WTC11 (cell line): ENCODE results near the gene CDK9. TPM values are rescaled to one million over a fixed set of nuclear protein-coding genes. Genes with fewer than 3 reads are reported as not detected.

Experiments used
- ATAC-seq: fragments of 200-7000 bp; cut with Tn5 transposase; 2 replicates; pipeline ENCODE4 v1.10.0; 2021; ENCODE audit warnings: mild to moderate bottlenecking, moderate library complexity
- CTCF ChIA-PET: fragments of 300-600 bp; sonication (Branson Sonifier 250); formaldehyde crosslinking; loops from one replicate; lab custom pipeline; 2021; ENCODE audit warnings: antibody characterized with exemption; lab: Charles Lee
- POLR2A ChIA-PET: fragments of 350-600 bp; sonication (Branson Sonifier 250); formaldehyde crosslinking; loops from one replicate; lab custom pipeline; 2021; ENCODE audit warnings: antibody characterized with exemption; lab: Charles Lee
- DNase-seq: peaks from one replicate; pipeline ENCODE4 v3.0.0; 2021; ENCODE audit warnings: low spot score
- H3K27ac Mint-ChIP-seq: 2 replicates; pipeline ENCODE4 v1.8.0; 2021; ENCODE audit warnings: mixed read lengths
- H3K27me3 Mint-ChIP-seq: 2 replicates; pipeline ENCODE4 v1.8.0; 2021; ENCODE audit warnings: low read depth, mild to moderate bottlenecking, moderate library complexity, mixed read lengths
- H3K36me3 Mint-ChIP-seq: 2 replicates; pipeline ENCODE4 v1.8.0; 2021; ENCODE audit warnings: mixed read lengths
- H3K4me1 Mint-ChIP-seq: 2 replicates; pipeline ENCODE4 v1.8.0; 2022; ENCODE audit warnings: mixed read lengths
- H3K4me3 Mint-ChIP-seq: 2 replicates; pipeline ENCODE4 v1.8.0; 2021; ENCODE audit warnings: mild to moderate bottlenecking, moderate library complexity, mixed read lengths
- H3K9me3 Mint-ChIP-seq: 2 replicates; pipeline ENCODE4 v1.8.0; 2021; ENCODE audit warnings: mixed read lengths
- GABPB1 ChIP-seq: sonication (generic); formaldehyde crosslinking; IDR thresholded peaks from 2 replicates; pipeline ENCODE4 v1.8.1; 2023; ENCODE audit warnings: mild to moderate bottlenecking, missing genetic modification reagents
- GRHL2 ChIP-seq: fragments of 250-450 bp; sonication (Bioruptor Pico); IDR thresholded peaks from 2 replicates; pipeline ENCODE4 v1.8.0; 2022; ENCODE audit warnings: mild to moderate bottlenecking, moderate library complexity; ENCODE audit not compliant: insufficient replicate concordance, severe bottlenecking
- JUN ChIP-seq: sonication (generic); formaldehyde crosslinking; IDR thresholded peaks from 2 replicates; pipeline ENCODE4 v1.8.0; 2023; ENCODE audit warnings: mild to moderate bottlenecking, missing genetic modification reagents
- MXD4 ChIP-seq: fragments of 250-450 bp; sonication (Bioruptor Pico); IDR thresholded peaks from 2 replicates; pipeline ENCODE4 v1.8.0; 2021; ENCODE audit warnings: mild to moderate bottlenecking, moderate library complexity, borderline replicate concordance
- NFATC4 ChIP-seq: fragments of 250-450 bp; sonication (Bioruptor Pico); IDR thresholded peaks from 2 replicates; pipeline ENCODE4 v1.9.0; 2021; ENCODE audit warnings: mild to moderate bottlenecking
- NFE2L1 ChIP-seq: sonication (generic); formaldehyde crosslinking; IDR thresholded peaks from 2 replicates; pipeline ENCODE4 v1.8.1; 2023; ENCODE audit warnings: missing genetic modification reagents
- NR3C1 ChIP-seq: sonication (generic); formaldehyde crosslinking; conservative IDR thresholded peaks from 2 replicates; pipeline ENCODE4 v1.8.1; 2023; ENCODE audit warnings: low read depth, mild to moderate bottlenecking, missing genetic modification reagents
- SOX15 ChIP-seq: fragments of 250-450 bp; sonication (Bioruptor Pico); IDR thresholded peaks from 2 replicates; pipeline ENCODE4 v1.9.0; 2021; ENCODE audit warnings: mild to moderate bottlenecking
- TEAD4 ChIP-seq: sonication (generic); formaldehyde crosslinking; IDR thresholded peaks from 2 replicates; pipeline ENCODE4 v1.8.0; 2022; ENCODE audit warnings: mild to moderate bottlenecking, missing genetic modification reagents
- ZBTB21 ChIP-seq: sonication (generic); formaldehyde crosslinking; IDR thresholded peaks from 2 replicates; pipeline ENCODE4 v1.8.1; 2023; ENCODE audit warnings: mild to moderate bottlenecking, missing genetic modification reagents, borderline replicate concordance
- ZNF138 ChIP-seq: sonication (generic); formaldehyde crosslinking; conservative IDR thresholded peaks from 2 replicates; pipeline ENCODE4 v1.8.1; 2022; ENCODE audit warnings: mild to moderate bottlenecking, moderate library complexity, missing genetic modification reagents
- total RNA-seq: library from RNA; stranded (reverse); gene quantifications from 3 replicates; pipeline ENCODE4 v1.2.3, GENCODE V29; 2021
- TF ChIP-seq, protein P1 (sequence below): sonication (generic); formaldehyde crosslinking; IDR thresholded peaks from 2 replicates; pipeline ENCODE4 v1.8.0; 2022; ENCODE audit warnings: mild to moderate bottlenecking, missing genetic modification reagents
- TF ChIP-seq, protein P2 (sequence below): sonication (generic); formaldehyde crosslinking; IDR thresholded peaks from 2 replicates; pipeline ENCODE4 v1.8.1; 2023; ENCODE audit warnings: mild to moderate bottlenecking, missing genetic modification reagents
- TF ChIP-seq, protein P3 (sequence below): fragments of 250-450 bp; sonication (Bioruptor Pico); IDR thresholded peaks from 2 replicates; pipeline ENCODE4 v1.9.0; 2021; ENCODE audit warnings: moderate library complexity, mild to moderate bottlenecking, inconsistent platforms, borderline replicate concordance
- TF ChIP-seq, protein P4 (sequence below): fragments of 250-450 bp; sonication (Bioruptor Pico); IDR thresholded peaks from 2 replicates; pipeline ENCODE4 v1.9.0; 2021; ENCODE audit warnings: mild to moderate bottlenecking, borderline replicate concordance
- TF ChIP-seq, protein P5 (sequence below): sonication (generic); formaldehyde crosslinking; IDR thresholded peaks from 2 replicates; pipeline ENCODE4 v1.8.0; 2022; ENCODE audit warnings: mild to moderate bottlenecking, missing genetic modification reagents
- TF ChIP-seq, protein P6 (sequence below): fragments of 250-450 bp; sonication (Bioruptor Pico); IDR thresholded peaks from 2 replicates; pipeline ENCODE4 v1.9.0; 2021; ENCODE audit warnings: mild to moderate bottlenecking

CDK9 gene
- total RNA-seq, 1 experiment from 2014 or later = 111 TPM

DNA sequence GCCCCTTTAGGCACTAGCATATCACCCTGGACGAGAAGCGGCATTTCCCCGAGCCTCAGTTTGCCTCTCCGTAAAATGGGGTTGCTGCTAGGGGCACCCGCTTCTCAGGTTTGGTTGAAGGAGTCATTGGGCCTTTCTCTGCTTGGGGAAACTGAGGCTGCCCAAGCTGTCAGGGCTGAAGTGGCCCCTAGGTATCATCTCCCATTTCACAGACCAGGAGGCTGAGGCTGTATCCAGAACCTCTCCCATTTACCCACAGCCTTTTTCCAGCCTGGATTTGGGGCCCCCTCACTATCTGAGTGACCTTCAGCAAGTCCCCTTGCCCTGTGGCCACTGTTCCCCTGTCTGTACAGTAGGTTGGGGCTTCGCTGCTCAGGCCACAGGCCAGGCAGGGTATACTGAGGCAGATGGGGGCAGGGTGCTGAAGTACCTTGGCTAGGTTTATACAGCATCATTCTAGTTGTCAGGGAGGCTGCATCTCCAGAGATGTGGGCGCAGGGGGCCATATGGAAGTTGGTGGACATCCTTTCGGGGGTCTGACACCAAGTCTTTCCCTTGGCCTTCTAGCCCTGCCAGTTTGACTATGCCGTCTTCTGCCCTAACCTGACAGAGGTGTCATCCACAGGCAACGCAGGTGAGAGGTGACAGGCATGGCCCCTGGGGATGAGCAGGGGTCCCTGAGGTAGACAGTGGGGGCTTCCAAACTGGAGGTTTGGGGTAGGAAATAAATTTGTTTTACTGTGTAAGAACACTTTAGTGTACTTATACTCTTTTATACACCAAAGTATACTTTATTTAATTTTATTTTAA lies 24.7 kb downstream of the CDK9 start:
- ATAC-seq = no peak
- Mint-ChIP-seq H3K9me3 (no peaks in the 10 kb centered on the region), H3K27me3 (no peaks in the 10 kb centered on the region), H3K4me3 (peak overlapping the region; percentile 14; the same call in 1 of the 2 replicates), H3K27ac (no peak overlapping the region), H3K36me3 (peaks cover 29% of the 10 kb centered on the region), H3K4me1 (no peaks in the 10 kb centered on the region)
- ChIA-PET POLR2A (interaction anchor here (1.0 kb wide), 1 partner anchor 14 kb away, joined by 3 read pairs; no protein-coding TSS in a partner anchor), CTCF (interaction anchor here (0.8 to 2.0 kb wide), 9 partner anchors 16 to 307 kb away, joined by 3 to 16 read pairs (median 4); partner anchors contain the start of gene TOR2A)
- no peak for DNase-seq
- TF ChIP-seq MXD4 = no peak

DNA sequence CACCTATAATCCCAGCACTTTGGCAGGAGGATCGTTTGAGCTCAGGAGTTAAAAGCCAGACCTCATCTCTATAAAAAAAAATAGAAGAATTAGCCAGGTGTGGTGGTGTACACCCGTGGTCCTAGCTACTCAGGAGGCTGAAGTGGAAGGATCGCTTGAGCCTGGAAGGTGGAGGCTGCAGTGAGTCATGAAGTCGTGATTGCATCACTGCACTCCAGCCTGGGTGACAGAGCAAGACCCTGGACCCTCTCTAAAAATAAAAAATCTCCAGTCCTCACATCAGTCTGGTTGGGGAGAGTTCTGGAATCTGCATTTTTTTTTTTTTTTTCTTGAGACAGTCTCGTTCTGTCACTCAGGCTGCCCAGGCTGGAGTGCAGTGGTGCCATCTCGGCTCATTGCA lies 26.2 kb downstream of the CDK9 start:
- POLR2A ChIA-PET = no interaction called here
- no peak for ATAC-seq
- Mint-ChIP-seq H3K4me3 (no peak overlapping the region), H3K27ac (no peak overlapping the region), H3K36me3 (peaks cover 26% of the 10 kb centered on the region; the same call in 1 of the 2 replicates), H3K4me1 (no peaks in the 10 kb centered on the region), H3K27me3 (no peaks in the 10 kb centered on the region), H3K9me3 (no peaks in the 10 kb centered on the region)
- TF ChIP-seq, protein P1, sequence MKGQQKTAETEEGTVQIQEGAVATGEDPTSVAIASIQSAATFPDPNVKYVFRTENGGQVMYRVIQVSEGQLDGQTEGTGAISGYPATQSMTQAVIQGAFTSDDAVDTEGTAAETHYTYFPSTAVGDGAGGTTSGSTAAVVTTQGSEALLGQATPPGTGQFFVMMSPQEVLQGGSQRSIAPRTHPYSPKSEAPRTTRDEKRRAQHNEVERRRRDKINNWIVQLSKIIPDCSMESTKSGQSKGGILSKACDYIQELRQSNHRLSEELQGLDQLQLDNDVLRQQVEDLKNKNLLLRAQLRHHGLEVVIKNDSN (CRISPR knock-in tag) = no peak
- TF ChIP-seq ZBTB21 (CRISPR knock-in tag) (no peak), SOX15 (CRISPR knock-in tag) (no peak), TEAD4 (CRISPR knock-in tag) (no peak)
- CTCF ChIA-PET = interaction anchor here (1.3 kb wide), 1 partner anchor 58 kb away, joined by 4 read pairs; no protein-coding TSS in a partner anchor
- DNase-seq = no peak

DNA sequence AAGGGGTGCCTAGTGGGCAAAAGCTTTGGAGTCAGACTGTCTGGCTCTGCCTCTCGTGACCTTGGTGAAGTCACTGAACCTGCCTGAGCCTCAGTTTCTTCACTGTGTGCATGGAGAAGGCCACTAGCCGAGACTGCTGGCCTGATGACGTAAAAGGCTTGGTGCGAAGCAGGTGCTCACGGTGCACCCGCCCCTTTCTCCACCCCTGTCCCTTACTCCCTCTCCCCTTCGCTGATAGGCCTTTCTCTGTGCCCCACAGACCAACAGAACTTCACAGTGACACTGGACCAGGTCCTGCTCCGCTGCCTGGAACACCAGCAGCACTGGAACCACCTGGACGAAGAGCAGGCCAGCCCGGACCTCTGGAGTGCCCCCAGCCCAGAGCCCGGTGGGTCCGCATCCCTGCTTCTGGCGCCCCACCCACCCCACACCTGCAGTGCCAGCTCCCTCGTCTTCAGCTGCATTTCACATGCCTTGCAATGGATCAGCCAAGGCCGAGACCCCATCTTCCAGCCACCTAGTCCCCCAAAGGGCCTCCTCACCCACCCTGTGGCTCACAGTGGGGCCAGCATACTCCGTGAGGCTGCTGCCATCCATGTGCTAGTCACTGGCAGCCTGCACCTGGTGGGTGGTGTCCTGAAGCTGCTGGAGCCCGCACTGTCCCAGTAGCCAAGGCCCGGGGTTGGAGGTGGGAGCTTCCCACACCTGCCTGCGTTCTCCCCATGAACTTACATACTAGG lies 27.3 kb downstream of the CDK9 start:
- H3K27ac Mint-ChIP-seq = no peak overlapping the region
- ATAC-seq = no peak
- no peak for DNase-seq
- no peak overlapping the region for H3K4me3 Mint-ChIP-seq
- H3K4me1 Mint-ChIP-seq = no peaks in the 10 kb centered on the region
- peaks cover 16% of the 10 kb centered on the region; the same call in 1 of the 2 replicates for H3K36me3 Mint-ChIP-seq
- no peaks in the 10 kb centered on the region for H3K27me3 Mint-ChIP-seq
- ChIA-PET POLR2A (no interaction called here), CTCF (interaction anchor here (1.1 to 2.0 kb wide), 3 partner anchors 12 to 56 kb away, joined by 3 to 6 read pairs (median 3); no protein-coding TSS in a partner anchor)
- H3K9me3 Mint-ChIP-seq = no peaks in the 10 kb centered on the region
- TF ChIP-seq GABPB1 (CRISPR knock-in tag) = no peak
- TF ChIP-seq ZNF138 = no peak
- no peak for TF ChIP-seq NR3C1 (CRISPR knock-in tag)
- TF ChIP-seq, protein P2, sequence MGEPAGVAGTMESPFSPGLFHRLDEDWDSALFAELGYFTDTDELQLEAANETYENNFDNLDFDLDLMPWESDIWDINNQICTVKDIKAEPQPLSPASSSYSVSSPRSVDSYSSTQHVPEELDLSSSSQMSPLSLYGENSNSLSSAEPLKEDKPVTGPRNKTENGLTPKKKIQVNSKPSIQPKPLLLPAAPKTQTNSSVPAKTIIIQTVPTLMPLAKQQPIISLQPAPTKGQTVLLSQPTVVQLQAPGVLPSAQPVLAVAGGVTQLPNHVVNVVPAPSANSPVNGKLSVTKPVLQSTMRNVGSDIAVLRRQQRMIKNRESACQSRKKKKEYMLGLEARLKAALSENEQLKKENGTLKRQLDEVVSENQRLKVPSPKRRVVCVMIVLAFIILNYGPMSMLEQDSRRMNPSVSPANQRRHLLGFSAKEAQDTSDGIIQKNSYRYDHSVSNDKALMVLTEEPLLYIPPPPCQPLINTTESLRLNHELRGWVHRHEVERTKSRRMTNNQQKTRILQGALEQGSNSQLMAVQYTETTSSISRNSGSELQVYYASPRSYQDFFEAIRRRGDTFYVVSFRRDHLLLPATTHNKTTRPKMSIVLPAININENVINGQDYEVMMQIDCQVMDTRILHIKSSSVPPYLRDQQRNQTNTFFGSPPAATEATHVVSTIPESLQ (CRISPR knock-in tag) = no peak
- TF ChIP-seq, protein P3, sequence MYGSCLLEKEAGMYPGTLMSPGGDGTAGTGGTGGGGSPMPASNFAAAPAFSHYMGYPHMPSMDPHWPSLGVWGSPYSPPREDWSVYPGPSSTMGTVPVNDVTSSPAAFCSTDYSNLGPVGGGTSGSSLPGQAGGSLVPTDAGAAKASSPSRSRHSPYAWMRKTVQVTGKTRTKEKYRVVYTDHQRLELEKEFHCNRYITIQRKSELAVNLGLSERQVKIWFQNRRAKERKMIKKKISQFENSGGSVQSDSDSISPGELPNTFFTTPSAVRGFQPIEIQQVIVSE (CRISPR knock-in tag) = no peak
- TF ChIP-seq, protein P4, sequence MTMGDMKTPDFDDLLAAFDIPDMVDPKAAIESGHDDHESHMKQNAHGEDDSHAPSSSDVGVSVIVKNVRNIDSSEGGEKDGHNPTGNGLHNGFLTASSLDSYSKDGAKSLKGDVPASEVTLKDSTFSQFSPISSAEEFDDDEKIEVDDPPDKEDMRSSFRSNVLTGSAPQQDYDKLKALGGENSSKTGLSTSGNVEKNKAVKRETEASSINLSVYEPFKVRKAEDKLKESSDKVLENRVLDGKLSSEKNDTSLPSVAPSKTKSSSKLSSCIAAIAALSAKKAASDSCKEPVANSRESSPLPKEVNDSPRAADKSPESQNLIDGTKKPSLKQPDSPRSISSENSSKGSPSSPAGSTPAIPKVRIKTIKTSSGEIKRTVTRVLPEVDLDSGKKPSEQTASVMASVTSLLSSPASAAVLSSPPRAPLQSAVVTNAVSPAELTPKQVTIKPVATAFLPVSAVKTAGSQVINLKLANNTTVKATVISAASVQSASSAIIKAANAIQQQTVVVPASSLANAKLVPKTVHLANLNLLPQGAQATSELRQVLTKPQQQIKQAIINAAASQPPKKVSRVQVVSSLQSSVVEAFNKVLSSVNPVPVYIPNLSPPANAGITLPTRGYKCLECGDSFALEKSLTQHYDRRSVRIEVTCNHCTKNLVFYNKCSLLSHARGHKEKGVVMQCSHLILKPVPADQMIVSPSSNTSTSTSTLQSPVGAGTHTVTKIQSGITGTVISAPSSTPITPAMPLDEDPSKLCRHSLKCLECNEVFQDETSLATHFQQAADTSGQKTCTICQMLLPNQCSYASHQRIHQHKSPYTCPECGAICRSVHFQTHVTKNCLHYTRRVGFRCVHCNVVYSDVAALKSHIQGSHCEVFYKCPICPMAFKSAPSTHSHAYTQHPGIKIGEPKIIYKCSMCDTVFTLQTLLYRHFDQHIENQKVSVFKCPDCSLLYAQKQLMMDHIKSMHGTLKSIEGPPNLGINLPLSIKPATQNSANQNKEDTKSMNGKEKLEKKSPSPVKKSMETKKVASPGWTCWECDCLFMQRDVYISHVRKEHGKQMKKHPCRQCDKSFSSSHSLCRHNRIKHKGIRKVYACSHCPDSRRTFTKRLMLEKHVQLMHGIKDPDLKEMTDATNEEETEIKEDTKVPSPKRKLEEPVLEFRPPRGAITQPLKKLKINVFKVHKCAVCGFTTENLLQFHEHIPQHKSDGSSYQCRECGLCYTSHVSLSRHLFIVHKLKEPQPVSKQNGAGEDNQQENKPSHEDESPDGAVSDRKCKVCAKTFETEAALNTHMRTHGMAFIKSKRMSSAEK (CRISPR knock-in tag) = no peak
- TF ChIP-seq, protein P5, sequence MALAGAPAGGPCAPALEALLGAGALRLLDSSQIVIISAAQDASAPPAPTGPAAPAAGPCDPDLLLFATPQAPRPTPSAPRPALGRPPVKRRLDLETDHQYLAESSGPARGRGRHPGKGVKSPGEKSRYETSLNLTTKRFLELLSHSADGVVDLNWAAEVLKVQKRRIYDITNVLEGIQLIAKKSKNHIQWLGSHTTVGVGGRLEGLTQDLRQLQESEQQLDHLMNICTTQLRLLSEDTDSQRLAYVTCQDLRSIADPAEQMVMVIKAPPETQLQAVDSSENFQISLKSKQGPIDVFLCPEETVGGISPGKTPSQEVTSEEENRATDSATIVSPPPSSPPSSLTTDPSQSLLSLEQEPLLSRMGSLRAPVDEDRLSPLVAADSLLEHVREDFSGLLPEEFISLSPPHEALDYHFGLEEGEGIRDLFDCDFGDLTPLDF (CRISPR knock-in tag) = no peak
- TF ChIP-seq NFE2L1 (CRISPR knock-in tag) = no peak
- TF ChIP-seq, protein P6, sequence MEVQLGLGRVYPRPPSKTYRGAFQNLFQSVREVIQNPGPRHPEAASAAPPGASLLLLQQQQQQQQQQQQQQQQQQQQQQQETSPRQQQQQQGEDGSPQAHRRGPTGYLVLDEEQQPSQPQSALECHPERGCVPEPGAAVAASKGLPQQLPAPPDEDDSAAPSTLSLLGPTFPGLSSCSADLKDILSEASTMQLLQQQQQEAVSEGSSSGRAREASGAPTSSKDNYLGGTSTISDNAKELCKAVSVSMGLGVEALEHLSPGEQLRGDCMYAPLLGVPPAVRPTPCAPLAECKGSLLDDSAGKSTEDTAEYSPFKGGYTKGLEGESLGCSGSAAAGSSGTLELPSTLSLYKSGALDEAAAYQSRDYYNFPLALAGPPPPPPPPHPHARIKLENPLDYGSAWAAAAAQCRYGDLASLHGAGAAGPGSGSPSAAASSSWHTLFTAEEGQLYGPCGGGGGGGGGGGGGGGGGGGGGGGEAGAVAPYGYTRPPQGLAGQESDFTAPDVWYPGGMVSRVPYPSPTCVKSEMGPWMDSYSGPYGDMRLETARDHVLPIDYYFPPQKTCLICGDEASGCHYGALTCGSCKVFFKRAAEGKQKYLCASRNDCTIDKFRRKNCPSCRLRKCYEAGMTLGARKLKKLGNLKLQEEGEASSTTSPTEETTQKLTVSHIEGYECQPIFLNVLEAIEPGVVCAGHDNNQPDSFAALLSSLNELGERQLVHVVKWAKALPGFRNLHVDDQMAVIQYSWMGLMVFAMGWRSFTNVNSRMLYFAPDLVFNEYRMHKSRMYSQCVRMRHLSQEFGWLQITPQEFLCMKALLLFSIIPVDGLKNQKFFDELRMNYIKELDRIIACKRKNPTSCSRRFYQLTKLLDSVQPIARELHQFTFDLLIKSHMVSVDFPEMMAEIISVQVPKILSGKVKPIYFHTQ (CRISPR knock-in tag) = no peak
- no peak for TF ChIP-seq NFATC4
- TF ChIP-seq JUN (CRISPR knock-in tag) = no peak
- TF ChIP-seq GRHL2 (CRISPR knock-in tag) = no peak
